MM.1S (cell line): ENCODE measurements around the gene NDUFS2.

Experiments
- CTCF ChIP-seq: fragments of 300-600 bp; sonication (generic); IDR thresholded peaks from 2 replicates; pipeline ENCODE4 v1.5.1; 2016; ENCODE audit warnings: antibody characterized with exemption, low read length, mixed read lengths
- EZH2phosphoT487 ChIP-seq: fragments of 300-600 bp; sonication (generic); IDR thresholded peaks from 2 replicates; pipeline ENCODE4 v1.6.1; 2018; ENCODE audit warnings: antibody characterized with exemption, low read length

- no peak for TF ChIP-seq EZH2phosphoT487
- TF ChIP-seq CTCF, result no peak
Observed at GRCh38 chr1:161158316-161159010, 43.7 kb upstream of the NDUFS2 start.
